VCaP (cell line): ENCODE data around the gene RAB22A.
A peak's percentile ranks its signal among the peaks of the same experiment; 100 is the strongest.
"Not testable (repeated sequence)": the region's sequence is repeated elsewhere in the genome, so short reads cannot be mapped to it uniquely, and the experiment has no call there.

Experiments used
- H3K27ac ChIP-seq: fragments of 450-650 bp; 2 replicates; pipeline ENCODE4 v1.5.1; 2017
- CTCF ChIP-seq: fragments of 450-650 bp; conservative IDR thresholded peaks from 2 replicates; pipeline ENCODE4 v1.5.1; 2017; ENCODE audit warnings: mild to moderate bottlenecking, moderate library complexity

The RAB22A gene

GRCh38 chr20:58406422-58407001 lies 97.0 kb downstream of the RAB22A start:
- no peak overlapping the region for H3K27ac ChIP-seq
- TF ChIP-seq CTCF = no peak

DNA sequence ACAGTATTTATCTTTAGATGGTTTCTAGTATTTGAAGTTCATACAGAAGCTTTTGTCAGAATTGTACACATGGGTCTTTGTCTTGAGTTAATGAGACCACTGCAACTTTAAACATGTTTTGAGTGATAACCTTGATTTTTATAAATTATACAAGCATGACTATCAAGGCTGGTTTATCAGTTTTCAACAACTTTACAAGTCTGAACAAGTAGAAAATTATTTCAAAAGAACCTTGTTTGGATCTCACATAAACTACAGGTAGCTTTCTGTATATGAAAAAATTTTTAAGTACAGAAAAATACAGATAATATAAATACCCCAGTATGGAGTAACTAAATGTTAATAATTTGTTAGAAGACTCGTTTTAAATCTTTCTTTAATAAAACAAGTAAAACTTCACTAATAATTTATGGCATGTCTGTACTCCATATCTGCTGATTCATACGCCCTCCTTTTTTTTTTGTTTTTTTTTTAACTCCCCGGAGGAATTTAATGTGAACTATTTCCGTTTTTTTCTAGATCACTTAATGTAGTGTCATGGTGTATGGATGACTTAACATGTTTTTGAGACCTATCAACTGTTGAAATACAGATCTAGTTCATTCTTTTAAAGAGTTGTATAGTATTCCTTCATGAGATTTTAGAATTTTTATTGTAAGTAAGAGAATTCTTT lies 97.8 kb downstream of the RAB22A start:
- H3K27ac ChIP-seq = no peak overlapping the region
- TF ChIP-seq CTCF = no peak

DNA sequence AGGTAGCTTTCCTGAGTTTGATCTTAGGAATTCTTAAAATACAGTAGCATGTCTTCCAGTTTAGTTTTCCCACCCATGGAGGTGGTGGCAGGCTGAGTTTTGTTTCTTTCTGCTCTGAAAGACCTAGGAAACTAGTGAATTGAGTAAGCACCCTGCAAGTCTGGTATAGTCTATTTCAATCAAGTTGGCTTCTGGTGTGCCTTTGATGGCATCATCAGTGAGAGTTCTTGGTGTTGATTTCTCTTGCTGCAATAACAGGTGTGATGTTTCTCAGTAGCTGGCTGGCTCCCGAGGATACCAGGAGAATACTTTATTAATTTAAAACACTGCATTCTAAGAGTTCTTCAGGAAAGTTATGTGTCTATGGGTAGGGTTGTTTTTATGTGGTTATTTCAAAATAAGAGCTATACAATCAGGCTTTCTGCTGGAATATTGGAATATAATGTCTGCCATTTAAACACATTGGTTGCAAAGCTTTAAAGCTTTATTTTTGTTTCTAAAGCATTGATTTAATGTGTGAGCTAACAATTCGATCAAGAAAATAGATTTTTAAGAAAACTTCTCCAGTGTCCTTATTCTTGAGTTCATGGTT lies 98.5 kb downstream of the RAB22A start:
- TF ChIP-seq CTCF = no peak
- peak overlapping the region; percentile 3; the same call in 1 of the 2 replicates for H3K27ac ChIP-seq

DNA sequence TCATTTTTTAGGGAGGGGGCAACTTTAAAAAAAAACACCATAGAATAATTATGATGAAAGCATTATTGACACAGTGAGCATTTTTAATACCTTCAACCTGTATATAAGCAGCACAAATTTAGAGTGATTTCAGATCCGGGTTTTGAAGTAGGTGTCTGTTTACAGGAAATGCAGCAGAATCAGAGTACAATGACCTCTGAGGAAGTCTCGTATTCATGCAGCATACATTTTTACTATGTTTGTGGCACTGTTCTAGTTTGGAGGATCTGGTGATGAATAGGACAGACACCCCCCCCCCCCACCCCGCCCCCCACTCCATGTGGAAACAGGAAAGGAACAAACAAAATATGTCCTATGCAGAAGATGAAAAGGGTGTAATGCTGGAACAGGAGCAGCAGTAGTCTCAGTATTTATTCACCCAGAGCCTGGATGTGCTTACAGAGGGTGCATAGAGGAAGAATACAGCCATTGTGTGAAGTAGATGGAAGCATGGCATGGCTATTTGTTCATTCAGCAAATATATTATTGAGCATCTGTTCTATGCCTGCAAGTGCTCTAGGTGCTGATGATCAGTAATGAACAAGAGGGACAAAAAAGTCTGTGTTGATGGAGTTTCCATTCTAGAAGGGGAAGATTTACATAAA lies 99.2 kb downstream of the RAB22A start:
- H3K27ac ChIP-seq = peak overlapping the region; percentile 3; the same call in 1 of the 2 replicates
- no peak for TF ChIP-seq CTCF

- not testable (repeated sequence) for H3K27ac ChIP-seq
Observed at GRCh38 chr20:58414216-58414615, 104.7 kb downstream of the RAB22A start.

DNA sequence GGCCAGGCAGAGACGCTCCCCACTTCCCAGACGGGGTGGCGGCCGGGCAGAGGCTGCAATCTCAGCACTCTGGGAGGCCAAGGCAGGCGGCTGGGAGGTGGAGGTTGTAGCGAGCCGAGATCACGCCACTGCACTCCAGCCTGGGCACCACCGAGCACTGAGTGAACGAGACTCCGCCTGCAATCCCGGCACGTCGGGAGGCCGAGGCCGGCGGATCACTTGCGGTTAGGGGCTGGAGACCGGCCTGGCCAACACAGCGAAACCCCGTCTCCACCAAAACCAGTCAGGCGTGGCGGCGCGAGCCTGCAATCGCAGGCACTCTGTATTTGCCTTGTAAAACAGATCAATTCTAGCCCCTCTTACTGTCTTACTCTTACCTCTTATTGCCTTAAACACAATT lies 105.3 kb downstream of the RAB22A start:
- not testable (repeated sequence) for H3K27ac ChIP-seq

DNA sequence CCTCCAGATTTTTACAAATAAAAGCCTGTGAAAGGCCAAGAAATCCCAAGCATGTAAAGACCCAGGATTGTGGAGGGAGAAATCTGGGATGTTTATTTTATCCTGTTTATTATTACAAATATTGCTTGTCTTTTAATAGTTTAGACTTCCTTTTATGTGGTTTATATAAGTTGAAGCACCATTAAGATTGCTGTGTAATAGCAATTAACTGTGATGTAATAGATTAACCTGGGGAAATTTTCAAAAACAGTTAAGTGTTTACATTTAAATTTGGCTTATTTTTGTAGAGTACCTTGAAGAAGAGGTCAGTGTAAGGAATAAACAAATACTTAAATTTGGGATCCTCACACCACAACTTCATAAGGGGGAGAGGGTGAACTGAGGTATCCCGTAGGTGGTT lies 106.5 kb downstream of the RAB22A start:
- TF ChIP-seq CTCF = no peak

DNA sequence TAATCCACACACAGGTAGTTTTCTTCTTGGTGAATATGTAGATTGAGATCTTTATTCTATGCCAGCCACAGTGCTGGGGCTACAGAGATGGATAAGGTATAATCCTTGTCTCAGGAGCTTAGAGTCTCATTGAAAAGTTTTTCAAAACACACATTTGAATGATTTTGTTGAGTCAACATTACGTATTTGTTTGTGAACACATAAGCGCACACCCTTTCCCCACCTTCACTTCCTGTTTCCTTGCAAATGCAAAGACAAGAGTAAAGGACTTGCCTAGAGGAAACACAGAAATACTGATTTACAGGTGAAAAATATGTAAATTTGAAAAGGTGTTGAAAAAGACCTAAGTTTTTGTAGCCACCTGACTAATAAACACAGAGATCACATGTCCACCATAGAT lies 107.3 kb downstream of the RAB22A start:
- no peak overlapping the region for H3K27ac ChIP-seq
- TF ChIP-seq CTCF = no peak

More for the DNA sequence above, 106.5 kb downstream of the RAB22A start:
- no peak overlapping the region for H3K27ac ChIP-seq
